Measurements from ENCODE around the gene UBD. TPM values are rescaled to one million over a fixed set of nuclear protein-coding genes. Genes with fewer than 3 reads are reported as not detected.

The UBD gene
- total and polyA plus RNA-seq, 9 of the 15 experiments (the other 6 are each of a cell fraction or from before 2014, with no cell fraction given) = not detected

DNA sequence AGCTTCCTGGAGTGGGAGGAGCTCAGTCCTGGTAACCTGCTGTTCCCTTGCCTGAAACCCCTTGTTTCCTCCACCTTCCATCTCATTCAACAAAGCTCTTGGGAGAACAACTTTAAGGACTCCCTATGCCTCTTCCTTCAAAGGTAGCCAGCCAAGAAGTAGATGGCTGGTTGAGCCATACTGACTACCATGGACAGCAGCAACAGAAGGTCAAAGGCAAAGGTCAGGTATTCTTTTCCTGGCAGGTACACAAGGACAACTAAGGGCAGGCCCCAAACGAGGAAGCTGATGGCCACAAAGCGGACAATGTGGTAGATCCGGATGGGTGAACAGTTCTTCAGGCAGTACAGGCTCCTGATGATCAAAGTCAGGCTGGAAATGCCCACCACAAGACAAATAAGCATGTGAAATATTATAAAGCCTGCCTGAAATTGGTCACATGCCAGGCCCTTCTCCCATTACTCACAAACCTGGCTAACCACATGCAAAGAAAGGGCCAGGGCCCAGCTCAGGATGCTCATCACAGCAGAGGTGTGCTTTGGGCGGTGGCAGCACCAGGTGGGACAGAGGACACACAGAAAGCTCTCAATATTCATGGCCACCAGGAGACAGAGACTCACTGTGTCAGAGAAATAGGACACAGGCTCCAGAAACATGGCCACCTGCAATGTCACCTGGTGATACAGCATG lies 21.7 kb downstream of the UBD start (continued):
- TF ChIP-seq SMAD2 (IDR thresholded peaks at IDR 0.05; ENCODE audit: low read depth, low read length) (no peak), NR2C1 (IDR thresholded peaks at IDR 0.05) (peak; percentile 39; the same call in 1 of the 2 replicates), NR2C1 (tag; IDR thresholded peaks at IDR 0.05) (peak; percentile 53; the same call in 1 of the 2 replicates), MIER1 (IDR thresholded peaks at IDR 0.05; ENCODE audit: low read depth) (peak; percentile 74)

DNA sequence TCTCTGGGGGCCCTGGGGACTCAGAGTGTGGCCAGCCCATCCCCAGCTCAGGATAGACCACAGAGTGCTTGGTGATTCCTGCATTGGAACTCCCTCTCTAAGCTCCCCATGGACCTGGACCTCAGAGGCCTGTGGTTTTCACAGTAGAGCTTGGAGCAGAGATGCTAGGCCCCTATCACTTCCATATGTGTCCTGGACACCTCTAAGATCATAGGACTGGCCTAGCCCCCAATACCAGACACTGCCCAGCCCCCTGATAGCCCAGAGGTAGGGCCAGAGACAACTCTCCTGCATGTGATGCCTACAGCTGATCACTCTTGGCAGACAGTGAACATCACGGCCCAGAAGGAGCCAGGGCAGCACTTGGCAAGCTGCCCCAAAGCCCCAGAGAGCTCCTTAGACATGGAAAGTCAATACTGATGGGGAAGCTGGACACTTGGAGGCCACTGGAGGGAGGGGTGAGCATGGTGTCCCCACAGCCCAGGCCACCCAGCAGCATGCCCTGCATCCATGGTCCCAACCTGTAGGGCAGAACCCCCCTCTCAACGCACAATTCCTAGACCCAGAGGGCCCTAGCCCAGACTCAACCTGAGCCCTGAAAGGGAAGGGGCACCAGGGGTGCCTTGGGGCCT lies 27.1 kb downstream of the UBD start:
- no TSS peak for BruUV-seq (replicated peaks)

More for the DNA sequence above, 27.1 kb downstream of the UBD start:
- no peak overlapping the region for H3K27ac ChIP-seq (ENCODE audit: extremely low read depth, low read depth, low read length)
- H3K9ac ChIP-seq (ENCODE audit: insufficient read depth in 1 of 2, low read depth in 2 of 2, low read length in 2 of 2) = no peak overlapping the region
- H3K79me2 ChIP-seq (ENCODE audit: control insufficient read depth, insufficient read depth, low read length) = no peaks in the 10 kb centered on the region
- intact Hi-C loops (cut with micrococcal nuclease) = no loop called here
- DNase-seq (ENCODE audit: extremely low read depth in 1 of 4, low spot score in 3 of 4) (no peak), ATAC-seq (no peak), FAIRE-seq (no peak)
- 0% methylated on average over 2 of the region's 2 CpGs for WGBS (ENCODE audit: insufficient coverage, low coverage, missing lambda C conversion rate)
- H3K36me3 ChIP-seq (ENCODE audit: control insufficient read depth, insufficient read depth, low read length) = no peaks in the 10 kb centered on the region
- ChIA-PET CTCF (ENCODE audit: low intra/inter-chr PET ratio) (no interaction called here), POLR2A (interaction anchor here (0.7 kb wide), 1 partner anchor 71 kb away, joined by 3 read pairs; no protein-coding TSS in a partner anchor)
- TF ChIP-seq KAT8 (IDR thresholded peaks at IDR 0.05; ENCODE audit: low read depth) = no peak
- TF ChIP-seq POLR2A (conservative IDR thresholded peaks at IDR 0.05) = no peak
- no peak for TF ChIP-seq HSF4 (CRISPR knock-in tag; IDR thresholded peaks at IDR 0.05; ENCODE audit: borderline replicate concordance)
- TF ChIP-seq U2AF2 (optimal IDR thresholded peaks at IDR 0.05; ENCODE audit: low read depth, low read length) = no peak
- peaks cover 9% of the 10 kb centered on the region; the same call in 1 of the 2 replicates for H4K20me1 ChIP-seq (replicated peaks; ENCODE audit: control insufficient read depth, insufficient read depth, low read length)
- no peak overlapping the region for H2AFZ ChIP-seq (ENCODE audit: low read depth, low read length)
- H3K4me1 ChIP-seq (replicated peaks in 1 of 2; ENCODE audit: control insufficient read depth in 2 of 2, insufficient read depth in 2 of 2, low read length in 2 of 2) = no peaks in the 10 kb centered on the region
- in situ Hi-C loops (cut with MboI) = no loop called here
- H3K4me2 ChIP-seq (ENCODE audit: insufficient read depth, low read length) = no peak overlapping the region
- H3K9me3 ChIP-seq (replicated peaks; ENCODE audit: control insufficient read depth, insufficient read depth, low read depth, low read length) = no peaks in the 10 kb centered on the region
- peaks cover 0 to 13% of the 10 kb centered on the region in 2 experiments; a peak in 3 of 5 replicates for H3K27me3 ChIP-seq (ENCODE audit: control insufficient read depth in 2 of 2, insufficient read depth in 2 of 2, low read length in 2 of 2)
- H3K4me3 ChIP-seq = no peak overlapping the region
- H3K9me1 ChIP-seq (ENCODE audit: control insufficient read depth, insufficient read depth, low read length) = no peaks in the 10 kb centered on the region
